HG03354 (cell line): ENCODE measurements around the gene ACSS3.
"Not testable (repeated sequence)": the region's sequence is repeated elsewhere in the genome, so short reads cannot be mapped to it uniquely, and the experiment has no call there.

ENCODE experiments used
- ATAC-seq: cut with Tn5 transposase; IDR thresholded peaks from one replicate; pipeline ENCODE4 v1.9.1; 2021; ENCODE audit warnings: mild to moderate bottlenecking; ENCODE audit not compliant: unreplicated experiment, poor library complexity, severe bottlenecking

ACSS3 gene

DNA sequence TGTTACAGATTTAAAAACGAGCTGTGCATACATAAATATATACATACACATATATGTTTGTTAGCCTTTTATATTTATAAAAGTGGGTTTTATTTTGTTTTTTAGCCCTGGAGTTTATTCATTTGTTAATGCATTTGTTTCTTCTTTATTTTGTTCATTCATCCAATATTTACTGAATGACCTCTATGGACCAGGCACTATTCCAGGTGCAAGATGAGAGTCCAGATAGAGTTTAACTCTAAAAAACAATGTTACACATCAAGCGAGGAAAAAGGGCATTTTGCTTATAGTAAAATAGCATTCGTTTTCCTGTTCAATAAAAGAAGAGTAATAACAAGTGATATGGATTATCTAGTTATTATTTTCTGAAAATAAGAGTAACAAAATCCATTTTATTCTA, 14.2 kb downstream of the ACSS3 start:
- no peak for ATAC-seq

DNA sequence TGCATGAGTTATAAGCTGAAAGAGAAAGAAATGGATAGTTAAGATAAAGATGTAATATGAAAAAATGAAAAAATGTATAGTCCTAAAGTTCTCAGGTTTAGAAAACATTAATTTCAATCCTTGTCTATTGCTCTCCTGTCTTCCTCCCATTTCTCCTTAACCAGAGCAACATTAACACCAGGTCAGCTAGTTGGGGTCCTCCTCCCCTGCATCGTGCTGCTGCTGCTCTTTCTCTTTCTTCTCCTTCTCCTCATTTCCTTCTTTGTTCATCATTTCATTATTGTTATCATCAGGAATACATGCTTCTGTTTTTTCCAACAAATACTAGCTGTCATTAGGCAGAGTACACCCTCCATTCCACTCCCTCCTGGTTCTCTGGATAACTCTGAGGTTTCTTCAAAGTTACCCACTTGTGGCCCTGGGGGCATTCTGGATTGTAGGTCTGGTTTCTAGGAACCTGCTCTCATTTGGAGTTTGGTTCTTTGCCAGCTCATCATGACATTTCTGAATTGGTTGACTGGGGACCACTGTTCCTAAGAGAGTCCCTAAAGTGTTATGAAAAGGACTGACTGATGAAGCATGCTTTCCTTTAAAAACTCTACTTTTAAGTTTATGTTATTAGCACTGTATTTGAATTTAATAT, 17.0 kb downstream of the ACSS3 start:
- ATAC-seq = no peak

DNA sequence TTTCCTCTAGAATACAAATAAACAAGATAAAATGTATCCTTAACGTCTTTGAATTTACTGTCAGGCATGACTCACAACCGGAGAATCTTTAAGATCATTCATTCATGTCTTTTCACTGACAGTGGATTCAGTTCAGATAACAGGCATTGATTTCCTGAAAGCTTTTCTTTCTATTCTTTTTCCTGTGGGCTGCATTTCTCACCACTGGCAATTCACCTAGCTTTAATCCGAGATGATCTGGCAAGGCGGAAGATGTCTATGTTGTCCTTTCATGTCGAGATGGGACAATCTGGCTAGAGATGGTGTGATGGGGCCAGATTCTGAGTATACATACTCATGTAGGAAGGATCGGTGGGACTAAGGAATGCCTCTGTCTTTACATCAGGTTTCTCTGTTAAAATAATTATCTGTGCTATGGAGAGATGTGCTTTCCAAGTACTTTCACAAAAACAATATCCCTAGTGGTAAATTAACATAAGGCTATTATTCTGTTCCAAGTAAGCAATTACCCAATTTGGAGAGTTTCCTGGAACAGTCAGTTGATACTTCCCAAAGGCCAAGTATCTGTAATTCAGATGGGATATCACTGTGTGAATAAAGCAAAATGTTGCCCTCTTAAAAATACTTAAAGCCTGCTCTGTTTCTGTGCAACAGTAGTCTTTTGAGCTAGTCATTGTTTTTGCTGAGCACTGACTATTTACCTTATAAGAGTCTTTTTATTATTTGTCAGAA, 17.8 kb downstream of the ACSS3 start:
- no peak for ATAC-seq

DNA sequence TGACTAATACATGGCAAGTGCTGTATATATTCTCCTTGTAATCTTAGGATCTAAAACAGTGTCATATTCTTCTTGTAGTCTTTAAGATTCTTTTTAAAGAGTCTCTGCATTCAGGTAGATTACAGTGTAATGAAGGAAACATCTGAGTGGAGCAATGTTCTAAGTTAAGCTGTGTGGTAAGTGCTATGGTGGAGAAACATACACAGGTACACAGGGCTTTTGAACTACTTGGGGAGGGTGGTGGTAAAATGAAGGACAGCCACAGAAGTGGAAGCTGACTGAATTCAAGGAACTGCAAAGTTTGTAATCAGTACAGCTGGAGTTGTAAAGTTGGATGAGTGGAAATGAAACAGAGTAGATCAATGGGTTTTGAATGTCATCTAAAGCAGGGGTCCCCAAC, 27.8 kb downstream of the ACSS3 start:
- ATAC-seq = no peak

DNA sequence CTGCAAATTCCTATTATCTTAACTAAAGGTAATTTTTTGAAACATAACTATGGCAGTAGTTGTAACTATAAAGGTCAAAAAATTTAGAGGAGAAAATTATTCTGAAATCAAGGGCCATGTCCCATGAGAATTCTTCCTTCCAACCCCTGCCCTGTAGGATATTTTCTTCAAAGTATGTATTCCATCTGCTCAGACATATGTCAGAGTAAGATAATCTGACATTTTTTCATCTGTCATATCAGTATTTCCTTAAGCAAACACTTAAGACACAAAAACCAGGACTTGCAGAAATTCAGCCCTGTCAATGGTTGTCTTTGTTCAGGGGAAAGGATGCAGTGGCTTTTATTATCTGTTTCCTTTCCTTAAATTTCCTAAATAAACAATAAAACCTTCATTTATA, 36.3 kb downstream of the ACSS3 start:
- no peak for ATAC-seq

DNA sequence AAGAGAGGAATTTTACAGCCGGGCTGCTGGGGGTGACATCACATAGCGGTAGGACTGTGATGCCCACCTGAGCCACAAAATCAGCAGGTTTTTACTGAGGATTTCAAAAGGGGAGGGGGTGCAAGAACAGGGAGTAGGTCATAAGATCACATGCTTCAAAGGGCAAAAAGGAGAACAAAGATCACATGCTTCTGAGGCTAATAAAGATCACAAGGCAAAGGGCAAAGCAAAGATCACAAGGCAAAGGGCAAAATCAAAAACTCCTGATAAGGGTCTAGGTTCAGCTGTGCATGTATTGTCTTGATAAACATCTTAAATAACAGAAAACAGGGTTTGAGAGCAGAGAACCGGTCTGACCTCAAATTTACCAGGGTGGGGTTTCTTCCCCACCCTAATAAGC, 41.2 kb downstream of the ACSS3 start:
- not testable (repeated sequence) for ATAC-seq

DNA sequence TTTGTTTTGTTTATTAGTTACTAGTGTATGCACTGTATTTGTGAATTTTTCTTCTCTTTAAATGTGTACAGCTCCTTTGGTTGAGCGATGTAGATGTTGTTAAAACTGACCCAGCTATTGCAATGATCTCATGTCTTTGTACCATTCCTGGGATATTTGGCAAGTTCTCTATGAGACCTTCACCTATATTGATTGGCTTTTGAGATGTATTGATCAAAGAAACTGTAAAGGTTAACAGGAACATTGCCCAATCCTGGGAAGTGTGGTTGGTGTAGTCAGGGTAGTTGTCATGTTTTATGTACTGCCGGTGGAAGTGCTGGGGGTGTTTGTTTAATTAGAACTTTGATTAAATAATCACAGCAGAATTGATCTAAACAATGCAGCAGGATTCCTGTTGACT, 43.1 kb downstream of the ACSS3 start:
- no peak for ATAC-seq

DNA sequence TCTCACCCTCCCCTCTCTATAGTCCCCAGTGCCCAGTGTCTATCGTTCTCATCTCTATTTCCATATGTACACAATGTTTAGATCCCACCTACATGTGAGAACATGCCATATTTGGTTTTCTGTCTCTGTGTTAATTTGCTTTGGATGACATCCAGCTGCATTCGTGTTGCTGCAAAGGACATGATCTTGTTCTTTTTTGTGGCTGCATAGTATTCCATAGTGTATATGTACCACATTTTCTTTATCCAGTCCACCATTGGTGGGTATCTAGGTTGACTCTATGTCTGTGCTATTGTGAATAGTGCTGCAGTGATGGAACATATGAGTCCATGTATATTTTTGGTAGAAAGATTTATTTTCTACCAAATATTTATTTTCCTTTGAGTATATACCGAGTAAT, 45.7 kb downstream of the ACSS3 start:
- ATAC-seq = no peak

DNA sequence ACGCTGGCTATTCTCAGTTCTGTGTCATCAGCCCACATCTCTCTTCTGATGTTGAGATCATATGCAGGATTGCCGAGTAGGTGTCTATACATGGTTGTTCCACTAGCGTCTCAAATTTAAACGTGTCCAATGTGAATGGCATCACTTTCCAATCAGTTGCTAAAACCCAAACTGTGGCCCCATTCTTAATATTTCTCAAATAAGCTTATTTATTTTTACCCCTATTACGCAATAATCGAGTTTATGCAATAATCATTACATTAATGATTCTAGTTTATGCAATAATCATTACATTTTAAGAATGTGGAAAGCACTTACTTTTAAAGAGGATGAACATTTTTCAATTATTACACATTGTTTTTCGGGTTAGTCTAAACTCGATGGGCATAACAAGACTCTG, 47.8 kb downstream of the ACSS3 start:
- ATAC-seq = no peak

DNA sequence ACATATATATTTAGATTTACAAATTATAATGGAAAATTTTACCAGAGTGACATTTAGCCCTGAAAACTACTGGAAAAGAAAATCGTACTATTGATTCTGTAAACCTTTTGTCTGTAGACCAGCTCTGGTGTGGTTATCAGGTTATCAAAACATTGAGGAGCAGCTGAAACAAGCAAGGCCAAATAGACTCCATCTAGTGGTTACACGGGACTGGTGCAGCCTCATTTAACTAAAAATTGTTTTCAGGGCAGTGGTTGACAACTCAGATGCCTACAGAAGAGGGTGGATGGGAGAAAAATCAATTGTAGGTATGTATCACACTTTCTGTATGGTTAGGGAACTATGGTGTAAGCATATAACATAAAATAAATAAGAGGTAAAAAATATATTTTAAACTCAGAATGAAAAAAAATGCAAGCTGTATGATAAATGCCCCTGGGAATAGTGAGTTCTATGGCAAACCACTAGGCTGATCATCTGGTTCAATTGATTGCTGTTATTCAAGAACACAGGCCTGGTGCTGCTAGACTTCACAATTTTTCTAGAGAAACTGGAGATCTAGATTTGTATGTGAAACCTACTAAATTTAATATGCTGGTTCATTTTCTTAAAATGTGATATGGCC, 51.2 kb downstream of the ACSS3 start:
- ATAC-seq = peak; percentile 99

DNA sequence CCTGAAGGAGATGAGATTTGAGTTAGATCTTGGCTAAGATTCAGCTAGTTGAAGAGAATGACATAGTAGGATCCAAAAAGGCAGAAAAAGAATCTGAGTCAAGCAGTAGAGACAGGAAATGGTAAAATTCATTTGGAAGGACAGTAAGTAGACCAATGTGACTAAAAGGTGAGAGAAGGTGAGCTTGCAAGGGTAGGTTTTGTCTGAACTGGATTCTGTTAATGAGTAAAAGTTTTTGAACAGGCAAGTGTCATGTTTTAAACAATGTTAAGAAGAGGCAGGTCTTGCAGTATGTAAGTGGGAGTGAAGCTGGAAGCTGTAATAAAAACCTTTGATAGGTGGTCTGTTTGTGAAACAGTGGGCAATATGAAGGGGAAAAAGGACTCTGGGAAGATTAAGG, 58.6 kb downstream of the ACSS3 start:
- no peak for ATAC-seq

DNA sequence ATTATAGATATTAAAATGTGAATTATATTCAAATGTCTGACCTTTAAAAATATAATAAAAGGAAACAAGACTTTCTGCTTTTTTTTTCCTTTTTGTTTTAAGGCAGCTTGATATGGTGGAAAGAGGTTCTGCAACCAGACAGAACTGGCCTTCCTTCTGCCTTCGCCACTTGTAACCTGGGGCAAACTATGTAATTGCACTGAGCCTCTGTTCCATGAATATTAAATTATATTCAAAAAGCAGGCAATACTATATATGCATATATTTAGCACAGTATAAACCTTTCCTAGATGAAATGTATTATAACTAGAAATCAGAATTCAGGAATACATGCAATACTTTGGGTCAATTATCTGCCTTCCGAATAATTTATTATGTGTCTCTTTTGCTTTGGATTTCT, 59.9 kb downstream of the ACSS3 start:
- no peak for ATAC-seq

DNA sequence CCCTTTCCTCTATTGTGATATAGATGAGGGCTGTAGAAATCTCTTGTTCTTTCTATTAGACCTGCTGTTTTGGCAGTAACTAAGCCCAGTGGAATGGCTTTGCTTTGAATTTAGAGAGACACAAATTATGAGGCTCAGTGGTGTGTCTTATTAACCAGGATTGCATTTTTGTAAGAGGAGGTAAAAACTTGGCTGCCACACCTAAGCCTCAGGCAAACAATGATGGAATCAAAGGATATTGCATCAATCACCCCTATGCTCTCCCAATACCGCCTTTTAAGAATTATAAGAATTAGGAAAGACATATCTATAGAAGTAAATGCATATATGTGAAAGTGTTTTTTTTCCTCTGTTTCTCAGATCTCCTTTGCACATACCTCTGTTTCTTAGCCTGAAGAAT, 63.3 kb downstream of the ACSS3 start:
- no peak for ATAC-seq

DNA sequence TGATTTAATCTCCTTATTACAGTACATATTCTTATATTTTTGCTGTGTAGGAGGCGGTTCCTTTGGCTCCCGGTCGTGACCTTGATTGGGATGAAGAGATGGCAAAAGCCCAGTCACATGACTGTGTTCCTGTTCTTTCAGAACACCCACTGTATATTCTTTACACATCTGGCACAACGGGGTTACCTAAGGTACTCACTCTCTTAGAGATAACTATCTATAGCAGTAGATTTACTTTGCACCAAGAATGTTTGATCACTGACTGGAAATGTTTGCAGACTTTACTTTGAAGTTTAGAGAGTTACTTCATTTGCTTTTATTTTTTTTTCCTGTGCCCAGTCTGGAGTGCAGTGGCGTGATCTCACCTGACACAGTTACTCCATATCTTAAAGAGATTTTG, 65.2 kb downstream of the ACSS3 start:
- ATAC-seq = no peak

DNA sequence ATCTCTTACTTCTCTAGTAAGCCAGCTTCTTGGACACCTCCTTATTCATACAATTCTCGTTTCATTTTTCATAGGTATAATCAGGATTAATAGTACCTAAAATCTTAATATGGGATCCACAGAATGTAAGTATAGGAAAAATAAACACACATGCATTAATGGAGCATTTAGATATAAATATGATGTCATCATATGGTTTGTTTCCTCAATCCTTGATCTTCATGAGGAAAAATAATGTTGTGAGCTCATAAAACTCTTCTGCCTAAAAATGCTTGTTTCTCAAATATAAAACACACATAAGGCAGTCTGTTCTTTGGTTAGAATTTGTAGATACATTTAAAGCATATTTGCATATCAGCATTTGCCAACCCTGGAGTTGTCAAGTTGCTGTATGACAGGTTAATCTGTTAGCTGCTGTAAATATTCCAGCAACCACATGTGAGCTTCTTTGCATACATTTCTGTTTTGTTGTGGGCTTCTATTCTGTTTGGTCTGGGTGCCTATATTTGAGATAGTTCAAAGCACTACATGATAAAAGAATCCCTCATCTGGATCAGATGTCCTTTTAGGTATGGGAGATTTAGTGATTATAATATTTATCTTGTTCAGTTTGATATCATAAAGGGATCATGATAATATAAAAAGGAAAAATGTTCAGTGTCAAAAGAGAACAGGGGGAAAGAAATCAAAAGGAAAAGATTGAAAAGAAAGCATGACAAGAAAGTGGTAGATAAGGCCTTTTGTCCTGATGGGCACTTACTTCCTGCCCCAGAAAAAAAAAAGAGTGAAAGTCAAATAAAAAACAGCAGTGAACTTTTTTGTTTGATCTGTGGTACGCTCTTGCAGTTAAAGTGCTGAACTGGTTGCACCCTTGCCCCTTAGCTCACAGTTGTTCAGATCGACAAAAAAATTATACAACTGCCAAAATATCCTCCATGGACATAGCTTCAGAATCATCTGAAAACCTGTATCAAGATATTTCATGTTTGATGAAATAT, 68.6 kb downstream of the ACSS3 start:
- no peak for ATAC-seq

DNA sequence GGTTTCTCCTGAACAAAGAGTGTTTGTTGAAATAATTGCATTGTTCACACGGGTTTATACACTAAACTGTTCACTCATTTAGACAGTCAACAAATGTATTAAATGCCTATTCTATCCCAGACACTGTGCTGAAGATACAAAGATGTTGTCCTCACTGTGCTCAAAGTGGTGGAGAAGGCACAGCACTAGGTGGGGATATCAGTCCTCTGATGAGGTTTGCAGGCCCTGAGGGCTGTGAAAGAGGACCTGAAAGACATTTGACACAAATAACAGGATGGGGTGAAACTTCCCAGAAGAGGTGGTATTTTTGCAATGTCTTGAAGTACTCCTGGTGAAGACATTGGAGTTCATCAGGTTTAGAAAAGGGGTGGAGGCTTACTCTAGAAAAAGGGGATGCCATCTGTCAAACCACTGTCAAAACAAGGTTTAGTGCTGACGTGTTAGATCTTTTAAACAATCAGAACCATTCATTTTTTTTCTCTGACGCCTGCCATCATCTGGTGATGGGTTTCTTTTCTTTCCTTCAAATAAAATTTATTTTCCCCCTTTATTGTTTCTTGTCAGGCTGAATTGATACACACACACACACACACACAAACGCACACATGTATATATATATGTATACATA, 69.5 kb downstream of the ACSS3 start:
- no peak for ATAC-seq

DNA sequence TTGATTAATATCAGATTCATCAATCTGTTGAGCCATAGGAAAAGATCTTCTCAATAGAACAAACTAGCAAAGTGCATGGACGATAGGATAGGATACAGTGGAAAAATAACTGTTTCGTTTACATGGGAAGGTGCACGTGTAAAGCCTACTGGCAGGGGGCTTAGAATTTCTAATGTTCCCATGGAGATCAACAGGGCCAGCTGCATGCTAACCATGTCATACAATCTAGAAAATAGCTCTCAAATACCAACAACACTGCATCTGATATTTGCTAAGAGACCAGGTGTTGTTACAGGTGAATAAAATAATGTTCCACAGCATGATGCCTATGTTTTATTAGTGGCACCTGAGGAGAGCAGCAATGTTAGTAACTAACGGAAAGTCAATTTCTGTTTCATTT, 72.5 kb downstream of the ACSS3 start:
- no peak for ATAC-seq

DNA sequence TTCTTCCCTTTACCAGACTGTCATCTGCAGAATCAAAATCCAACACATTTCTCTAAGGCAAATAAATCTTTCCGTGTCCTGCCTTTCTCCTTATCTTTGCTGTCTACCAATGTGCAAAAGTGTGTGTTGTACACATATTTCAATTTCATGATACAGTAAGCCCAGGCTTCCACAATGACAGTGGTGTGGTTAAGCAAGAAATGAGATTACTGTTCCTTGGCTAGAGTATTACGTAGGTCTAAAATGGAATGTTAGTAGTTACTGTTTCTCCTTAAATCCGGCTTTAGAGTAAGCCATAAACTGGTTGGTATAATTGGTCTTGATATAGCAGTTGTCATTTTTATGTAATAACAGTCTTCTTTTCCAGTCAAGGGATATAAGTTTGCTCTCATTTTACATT, 82.0 kb downstream of the ACSS3 start:
- no peak for ATAC-seq

DNA sequence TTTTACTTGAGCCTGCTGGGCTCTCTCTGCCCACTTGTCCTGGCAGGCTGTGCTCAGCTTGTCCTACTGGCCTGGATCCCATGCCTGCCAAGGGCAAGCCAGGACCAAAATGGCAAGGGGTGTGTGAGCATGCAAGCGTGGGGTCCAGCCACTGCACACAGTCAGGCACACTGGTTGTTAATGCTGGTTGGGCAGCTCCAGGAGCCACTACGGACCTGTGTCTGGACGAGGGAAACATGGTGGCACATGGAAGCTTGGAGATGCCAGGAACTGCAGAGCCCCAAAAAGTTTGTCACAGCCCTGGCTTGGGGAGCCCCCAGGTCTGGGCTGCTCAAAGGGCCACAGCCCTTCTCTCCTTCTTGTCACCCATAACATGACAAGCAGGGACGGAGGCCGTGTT, 83.8 kb downstream of the ACSS3 start:
- no peak for ATAC-seq
